ENCODE data around the gene LMF1. TPM values are rescaled to one million over a fixed set of nuclear protein-coding genes. Genes with fewer than 3 reads are reported as not detected.
A peak's percentile ranks its signal among the peaks of the same experiment; 100 is the strongest.

Gene LMF1
- total RNA-seq, 1 donor = 35.8 TPM

GRCh38 chr16:998211-998610, 27.4 kb upstream of the LMF1 start:
- no peak overlapping the region for H3K27ac ChIP-seq (ENCODE audit: low read depth, low read length)
- no peak for DNase-seq (ENCODE audit: insufficient read length, low spot score, missing footprints)
- no peaks in the 10 kb centered on the region for H4K20me1 ChIP-seq (ENCODE audit: insufficient read depth, low read length)
- no peak overlapping the region for H3K4me3 ChIP-seq (ENCODE audit: insufficient read depth, low read length)
- H3K79me2 ChIP-seq (ENCODE audit: insufficient read depth, low read length) = no peaks in the 10 kb centered on the region
- no peak overlapping the region for H3K4me2 ChIP-seq (ENCODE audit: insufficient read depth, low read length)
- peaks cover 5% of the 10 kb centered on the region for H3K4me1 ChIP-seq (ENCODE audit: insufficient read depth, low read length)
- no peak overlapping the region for H2AFZ ChIP-seq (ENCODE audit: low read length)
- no peaks in the 10 kb centered on the region for H3K36me3 ChIP-seq (ENCODE audit: insufficient read depth, low read length)
- peaks cover 14% of the 10 kb centered on the region for H3K9me3 ChIP-seq (ENCODE audit: low read depth, low read length)
- TF ChIP-seq CTCF (IDR thresholded peaks at IDR 0.05; ENCODE audit: extremely low read depth, low read depth, low read length) = no peak
- H3K27me3 ChIP-seq (ENCODE audit: insufficient read depth, low read length) = peaks cover 46% of the 10 kb centered on the region

- no peaks in the 10 kb centered on the region for H3K4me1 ChIP-seq (ENCODE audit: insufficient read depth, low read length)
- no peaks in the 10 kb centered on the region for H3K79me2 ChIP-seq (ENCODE audit: insufficient read depth, low read length)
- no peak overlapping the region for H3K27ac ChIP-seq (ENCODE audit: low read depth, low read length)
- H4K20me1 ChIP-seq (ENCODE audit: insufficient read depth, low read length) = no peaks in the 10 kb centered on the region
- H3K4me2 ChIP-seq (ENCODE audit: insufficient read depth, low read length) = peak overlapping the region; percentile 28
- TF ChIP-seq CTCF (IDR thresholded peaks at IDR 0.05; ENCODE audit: extremely low read depth, low read depth, low read length) = no peak
- H3K9me3 ChIP-seq (ENCODE audit: low read depth, low read length) = peaks cover 14% of the 10 kb centered on the region
- no peaks in the 10 kb centered on the region for H3K36me3 ChIP-seq (ENCODE audit: insufficient read depth, low read length)
- no peak overlapping the region for H3K4me3 ChIP-seq (ENCODE audit: insufficient read depth, low read length)
- DNase-seq (ENCODE audit: insufficient read length, low spot score, missing footprints) = peak; percentile 96
- peaks cover 46% of the 10 kb centered on the region for H3K27me3 ChIP-seq (ENCODE audit: insufficient read depth, low read length)
- no peak overlapping the region for H2AFZ ChIP-seq (ENCODE audit: low read length)
Observed at GRCh38 chr16:997440-998051, 26.8 kb upstream of the LMF1 start.

GRCh38 chr16:996681-997080, 25.9 kb upstream of the LMF1 start:
- H3K27ac ChIP-seq (ENCODE audit: low read depth, low read length) = no peak overlapping the region
- no peaks in the 10 kb centered on the region for H3K36me3 ChIP-seq (ENCODE audit: insufficient read depth, low read length)
- no peaks in the 10 kb centered on the region for H3K79me2 ChIP-seq (ENCODE audit: insufficient read depth, low read length)
- TF ChIP-seq CTCF (IDR thresholded peaks at IDR 0.05; ENCODE audit: extremely low read depth, low read depth, low read length) = no peak
- no peak overlapping the region for H3K4me2 ChIP-seq (ENCODE audit: insufficient read depth, low read length)
- H3K4me3 ChIP-seq (ENCODE audit: insufficient read depth, low read length) = no peak overlapping the region
- peaks cover 14% of the 10 kb centered on the region for H3K9me3 ChIP-seq (ENCODE audit: low read depth, low read length)
- no peak for DNase-seq (ENCODE audit: insufficient read length, low spot score, missing footprints)
- H4K20me1 ChIP-seq (ENCODE audit: insufficient read depth, low read length) = no peaks in the 10 kb centered on the region
- no peaks in the 10 kb centered on the region for H3K4me1 ChIP-seq (ENCODE audit: insufficient read depth, low read length)
- peaks cover 44% of the 10 kb centered on the region for H3K27me3 ChIP-seq (ENCODE audit: insufficient read depth, low read length)
- no peak overlapping the region for H2AFZ ChIP-seq (ENCODE audit: low read length)

- TF ChIP-seq CTCF (IDR thresholded peaks at IDR 0.05; ENCODE audit: extremely low read depth, low read depth, low read length) = no peak
- peaks cover 38% of the 10 kb centered on the region for H3K27me3 ChIP-seq (ENCODE audit: insufficient read depth, low read length)
Observed at GRCh38 chr16:995783-996182, 25.0 kb upstream of the LMF1 start.

More at GRCh38 chr16:995783-996182, 25.0 kb upstream of the LMF1 start:
- Histone ChIP-seq H3K4me3 (ENCODE audit: insufficient read depth, low read length) (no peak overlapping the region), H2AFZ (ENCODE audit: low read length) (no peak overlapping the region), H3K4me2 (ENCODE audit: insufficient read depth, low read length) (no peak overlapping the region), H3K9me3 (ENCODE audit: low read depth, low read length) (peaks cover 14% of the 10 kb centered on the region), H3K27ac (ENCODE audit: low read depth, low read length) (no peak overlapping the region), H3K36me3 (ENCODE audit: insufficient read depth, low read length) (no peaks in the 10 kb centered on the region), H3K4me1 (ENCODE audit: insufficient read depth, low read length) (no peaks in the 10 kb centered on the region), H4K20me1 (ENCODE audit: insufficient read depth, low read length) (no peaks in the 10 kb centered on the region), H3K79me2 (ENCODE audit: insufficient read depth, low read length) (no peaks in the 10 kb centered on the region)
- no peak for DNase-seq (ENCODE audit: insufficient read length, low spot score, missing footprints)

Data from osteoblast (primary cell).